ENCODE results near the gene TUBGCP6.

The TUBGCP6 gene

DNA sequence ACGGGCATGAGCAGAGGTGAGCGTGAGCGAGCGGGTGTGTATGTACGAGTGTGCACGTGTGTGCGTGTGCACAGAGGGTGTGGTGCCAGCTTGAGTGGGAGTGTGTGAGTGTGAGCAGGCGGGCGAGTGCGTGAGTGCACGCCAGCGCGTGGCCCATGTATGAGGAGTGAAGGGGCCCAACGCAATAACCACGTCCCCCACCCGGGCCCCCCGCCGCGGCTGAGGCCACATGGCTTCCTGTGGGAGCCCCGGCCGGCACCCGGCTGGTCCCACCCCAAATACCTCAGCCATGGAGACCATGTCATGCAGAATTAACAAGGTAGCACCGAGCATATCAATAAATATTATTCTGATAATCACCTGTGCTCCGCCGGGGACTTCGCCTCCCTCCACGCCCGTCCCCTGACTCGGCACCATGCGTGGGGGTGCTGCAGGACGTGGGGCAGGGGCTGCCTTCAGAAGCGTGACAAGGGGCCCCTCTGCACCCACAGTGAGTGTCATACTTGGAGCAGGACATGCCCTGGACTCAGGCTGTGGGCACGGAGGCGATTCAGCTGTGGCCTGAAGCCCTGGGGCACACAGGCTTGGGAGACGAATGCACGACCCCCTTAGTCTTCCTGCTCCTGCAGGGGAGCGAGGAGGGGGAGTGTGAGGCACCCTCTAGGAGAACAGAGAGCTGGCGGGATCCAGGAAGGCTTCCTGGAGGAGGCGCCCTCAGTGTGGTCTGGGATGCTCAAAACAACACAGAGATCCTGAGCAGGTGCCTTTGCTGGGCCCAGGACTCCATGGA, 64.7 kb downstream of the TUBGCP6 start:
- Histone ChIP-seq H3K36me3 (ENCODE audit: insufficient read depth) (no peaks in the 10 kb centered on the region), H3K4me1 (ENCODE audit: low read depth, poor library complexity, severe bottlenecking) (no peaks in the 10 kb centered on the region), H3K27ac (no peak overlapping the region), H3K4me2 (no peak overlapping the region), H2AFZ (ENCODE audit: low read depth) (no peak overlapping the region), H3K27me3 (ENCODE audit: insufficient read depth, low read depth) (no peaks in the 10 kb centered on the region), H3K4me3 (IDR thresholded peaks at IDR 0.05; ENCODE audit: insufficient read depth, low read depth, low read length) (no peak overlapping the region), H4K20me1 (ENCODE audit: insufficient read depth) (no peaks in the 10 kb centered on the region), H3K9ac (no peak overlapping the region), H3K79me2 (ENCODE audit: insufficient read depth, low read depth) (no peaks in the 10 kb centered on the region)
- TF ChIP-seq, protein P1, sequence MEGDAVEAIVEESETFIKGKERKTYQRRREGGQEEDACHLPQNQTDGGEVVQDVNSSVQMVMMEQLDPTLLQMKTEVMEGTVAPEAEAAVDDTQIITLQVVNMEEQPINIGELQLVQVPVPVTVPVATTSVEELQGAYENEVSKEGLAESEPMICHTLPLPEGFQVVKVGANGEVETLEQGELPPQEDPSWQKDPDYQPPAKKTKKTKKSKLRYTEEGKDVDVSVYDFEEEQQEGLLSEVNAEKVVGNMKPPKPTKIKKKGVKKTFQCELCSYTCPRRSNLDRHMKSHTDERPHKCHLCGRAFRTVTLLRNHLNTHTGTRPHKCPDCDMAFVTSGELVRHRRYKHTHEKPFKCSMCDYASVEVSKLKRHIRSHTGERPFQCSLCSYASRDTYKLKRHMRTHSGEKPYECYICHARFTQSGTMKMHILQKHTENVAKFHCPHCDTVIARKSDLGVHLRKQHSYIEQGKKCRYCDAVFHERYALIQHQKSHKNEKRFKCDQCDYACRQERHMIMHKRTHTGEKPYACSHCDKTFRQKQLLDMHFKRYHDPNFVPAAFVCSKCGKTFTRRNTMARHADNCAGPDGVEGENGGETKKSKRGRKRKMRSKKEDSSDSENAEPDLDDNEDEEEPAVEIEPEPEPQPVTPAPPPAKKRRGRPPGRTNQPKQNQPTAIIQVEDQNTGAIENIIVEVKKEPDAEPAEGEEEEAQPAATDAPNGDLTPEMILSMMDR (conservative IDR thresholded peaks at IDR 0.05; ENCODE audit: low read depth, low read length) = no peak

DNA sequence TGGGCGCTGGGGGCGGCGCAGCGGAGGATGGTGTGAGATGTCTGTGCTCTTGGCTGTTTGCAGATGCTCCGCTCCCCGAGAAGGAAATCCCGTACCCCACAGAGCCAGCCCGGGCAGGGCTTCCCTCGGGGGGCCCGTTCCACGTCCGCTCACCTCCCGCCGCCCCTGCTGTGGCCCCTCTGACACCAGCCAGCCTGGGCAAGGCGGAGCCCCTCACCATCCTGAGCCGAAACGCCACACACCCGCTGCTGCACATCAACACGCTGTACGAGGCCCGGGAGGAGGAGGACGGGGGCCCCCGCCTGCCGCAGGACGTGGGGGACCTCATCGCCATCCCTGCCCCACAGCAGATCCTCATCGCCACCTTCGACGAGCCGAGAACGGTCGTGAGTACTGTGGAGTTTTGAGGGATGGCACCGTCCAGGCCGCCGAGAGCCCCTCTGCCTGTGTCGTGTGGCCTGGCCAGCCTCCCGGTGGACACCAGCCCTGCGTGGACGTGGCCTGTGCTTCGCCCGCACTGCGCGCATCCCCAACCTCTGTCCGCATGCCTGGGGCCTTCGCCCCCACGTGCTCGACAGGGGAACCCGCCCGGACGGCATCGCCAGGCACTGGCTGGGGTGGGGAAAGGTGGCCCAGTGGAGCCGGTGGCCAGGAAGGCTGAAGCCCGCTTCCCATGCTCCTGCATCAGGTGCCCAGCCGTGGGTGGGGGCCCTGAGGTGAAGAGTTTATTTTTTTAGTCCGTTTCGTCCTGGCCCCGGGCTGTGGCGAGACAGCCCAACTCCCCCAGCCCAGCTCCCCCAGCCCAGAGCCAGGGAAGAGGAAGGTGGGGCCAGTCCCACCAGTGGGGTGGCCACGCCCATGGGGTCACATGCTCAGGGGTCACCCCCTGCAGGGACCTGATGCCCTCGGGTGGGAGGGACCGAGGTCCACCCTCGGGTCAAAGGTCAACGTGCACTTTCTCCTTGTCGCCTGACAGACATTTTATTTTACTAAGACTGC, 65.7 kb downstream of the TUBGCP6 start:
- Histone ChIP-seq H3K4me2 (no peak overlapping the region), H3K4me3 (IDR thresholded peaks at IDR 0.05; ENCODE audit: insufficient read depth, low read depth, low read length) (no peak overlapping the region), H3K9ac (no peak overlapping the region), H3K36me3 (ENCODE audit: insufficient read depth) (no peaks in the 10 kb centered on the region), H3K79me2 (ENCODE audit: insufficient read depth, low read depth) (no peaks in the 10 kb centered on the region), H4K20me1 (ENCODE audit: insufficient read depth) (no peaks in the 10 kb centered on the region), H2AFZ (ENCODE audit: low read depth) (no peak overlapping the region), H3K27ac (no peak overlapping the region), H3K4me1 (ENCODE audit: low read depth, poor library complexity, severe bottlenecking) (no peaks in the 10 kb centered on the region), H3K27me3 (ENCODE audit: insufficient read depth, low read depth) (no peaks in the 10 kb centered on the region)
- TF ChIP-seq, protein P1 (conservative IDR thresholded peaks at IDR 0.05; ENCODE audit: low read depth, low read length) = no peak

DNA sequence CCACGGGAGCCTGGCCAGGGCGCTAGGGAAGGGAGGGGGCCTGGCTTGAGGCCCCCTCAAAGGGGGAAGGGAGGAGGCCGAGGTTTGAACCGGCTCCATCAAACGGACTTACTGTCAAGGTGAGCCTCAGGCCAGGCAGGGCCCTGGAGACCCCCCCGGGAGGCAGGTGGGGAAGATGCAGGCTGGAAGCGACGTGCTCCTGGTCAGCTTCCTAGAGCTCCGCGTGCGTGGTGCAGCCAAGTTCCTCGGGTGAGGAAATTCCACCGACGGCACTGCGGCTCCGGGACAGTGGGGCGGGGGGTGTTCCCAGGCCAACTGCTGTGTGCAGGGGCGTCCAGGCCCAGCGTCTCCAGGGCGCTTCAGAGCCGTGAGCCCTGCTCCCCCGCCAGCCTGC, 66.4 kb downstream of the TUBGCP6 start:
- H3K4me3 ChIP-seq (IDR thresholded peaks at IDR 0.05; ENCODE audit: insufficient read depth, low read depth, low read length) = no peak overlapping the region
- no peak overlapping the region for H3K4me2 ChIP-seq
- H2AFZ ChIP-seq (ENCODE audit: low read depth) = no peak overlapping the region
- no peaks in the 10 kb centered on the region for H3K4me1 ChIP-seq (ENCODE audit: low read depth, poor library complexity, severe bottlenecking)
- TF ChIP-seq, protein P1 (conservative IDR thresholded peaks at IDR 0.05; ENCODE audit: low read depth, low read length) = no peak
- no peak overlapping the region for H3K27ac ChIP-seq
- H3K27me3 ChIP-seq (ENCODE audit: insufficient read depth, low read depth) = no peaks in the 10 kb centered on the region
- H3K9ac ChIP-seq = no peak overlapping the region
- no peaks in the 10 kb centered on the region for H3K36me3 ChIP-seq (ENCODE audit: insufficient read depth)
- no peaks in the 10 kb centered on the region for H3K79me2 ChIP-seq (ENCODE audit: insufficient read depth, low read depth)
- H4K20me1 ChIP-seq (ENCODE audit: insufficient read depth) = no peaks in the 10 kb centered on the region

DNA sequence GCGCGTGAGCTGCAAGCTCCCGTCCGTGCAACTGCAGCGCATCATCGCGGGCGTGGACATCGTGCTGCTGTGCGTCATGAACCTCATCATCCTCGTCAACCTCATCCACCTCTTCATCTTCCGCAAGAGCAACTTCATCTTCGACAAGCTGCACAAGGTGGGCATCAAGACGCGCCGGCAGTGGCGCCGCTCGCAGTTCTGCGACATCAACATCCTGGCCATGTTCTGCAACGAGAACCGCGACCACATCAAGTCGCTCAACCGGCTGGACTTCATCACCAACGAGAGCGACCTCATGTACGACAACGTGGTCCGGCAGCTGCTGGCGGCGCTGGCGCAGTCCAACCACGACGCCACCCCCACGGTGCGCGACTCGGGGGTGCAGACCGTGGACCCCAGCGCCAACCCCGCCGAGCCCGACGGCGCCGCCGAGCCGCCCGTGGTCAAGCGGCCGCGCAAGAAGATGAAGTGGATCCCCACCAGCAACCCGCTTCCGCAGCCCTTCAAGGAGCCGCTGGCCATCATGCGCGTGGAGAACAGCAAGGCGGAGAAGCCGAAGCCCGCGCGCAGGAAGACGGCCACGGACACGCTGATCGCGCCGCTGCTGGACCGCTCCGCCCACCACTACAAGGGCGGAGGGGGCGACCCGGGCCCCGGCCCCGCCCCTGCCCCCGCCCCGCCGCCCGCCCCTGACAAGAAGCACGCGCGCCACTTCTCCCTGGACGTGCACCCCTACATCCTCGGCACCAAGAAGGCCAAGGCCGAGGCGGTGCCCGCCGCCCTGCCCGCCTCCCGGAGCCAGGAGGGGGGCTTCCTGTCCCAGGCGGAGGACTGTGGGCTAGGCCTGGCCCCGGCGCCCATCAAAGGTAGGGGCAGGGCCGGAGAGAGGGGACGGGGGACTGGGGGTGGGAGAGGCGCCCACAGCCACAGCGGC, 67.0 kb downstream of the TUBGCP6 start:
- no peak overlapping the region for H3K4me2 ChIP-seq
- no peak overlapping the region for H3K9ac ChIP-seq
- no peak overlapping the region for H2AFZ ChIP-seq (ENCODE audit: low read depth)
- no peaks in the 10 kb centered on the region for H4K20me1 ChIP-seq (ENCODE audit: insufficient read depth)
- TF ChIP-seq, protein P1 (conservative IDR thresholded peaks at IDR 0.05; ENCODE audit: low read depth, low read length) = no peak
- no peaks in the 10 kb centered on the region for H3K79me2 ChIP-seq (ENCODE audit: insufficient read depth, low read depth)
- no peaks in the 10 kb centered on the region for H3K27me3 ChIP-seq (ENCODE audit: insufficient read depth, low read depth)
- no peak overlapping the region for H3K4me3 ChIP-seq (IDR thresholded peaks at IDR 0.05; ENCODE audit: insufficient read depth, low read depth, low read length)
- H3K36me3 ChIP-seq (ENCODE audit: insufficient read depth) = no peaks in the 10 kb centered on the region
- H3K4me1 ChIP-seq (ENCODE audit: low read depth, poor library complexity, severe bottlenecking) = no peaks in the 10 kb centered on the region
- no peak overlapping the region for H3K27ac ChIP-seq

All from KMS-11 (cell line).